Central memory CD8-positive, alpha-beta T cell (primary cell): ENCODE data around the gene OMP.

Experiments used
- ATAC-seq: fragments of 150-1000 bp; cut with Tn5 transposase; replicated peaks from 2 replicates; pipeline ENCODE4 v1.10.0; 2022; ENCODE audit warnings: mild to moderate bottlenecking, moderate FRiP score, moderate number of reproducible peaks; ENCODE audit not compliant: poor library complexity, severe bottlenecking; ENCODE audit errors: extremely low read depth
- DNase-seq, 2 donors: peaks; one replicate each; pipeline ENCODE4 v3.0.0; 2021; ENCODE audit warnings: low spot score in 2 of 2
- H3K27ac Mint-ChIP-seq: one replicate; pipeline ENCODE4 v1.8.0; 2022; ENCODE audit warnings: low read depth, mild to moderate bottlenecking, moderate library complexity, mixed read lengths
- H3K27me3 Mint-ChIP-seq: one replicate; pipeline ENCODE4 v1.8.0; 2022; ENCODE audit warnings: mixed read lengths
- H3K36me3 Mint-ChIP-seq: one replicate; pipeline ENCODE4 v1.8.0; 2022; ENCODE audit warnings: mild to moderate bottlenecking, moderate library complexity, mixed read lengths; ENCODE audit not compliant: insufficient read depth
- H3K4me1 Mint-ChIP-seq: one replicate; pipeline ENCODE4 v1.8.0; 2022; ENCODE audit warnings: mixed read lengths
- H3K4me3 Mint-ChIP-seq: one replicate; pipeline ENCODE4 v1.8.0; 2022; ENCODE audit warnings: mild to moderate bottlenecking, moderate library complexity, mixed read lengths
- H3K9me3 Mint-ChIP-seq: one replicate; pipeline ENCODE4 v1.8.0; 2022; ENCODE audit warnings: mixed read lengths

Gene OMP

GRCh38 chr11:77108436-77108835 lies 5.8 kb downstream of the OMP start:
- DNase-seq (no peak), ATAC-seq (no peak)
- H3K4me3 Mint-ChIP-seq: no peak overlapping the region
- H3K27ac Mint-ChIP-seq: no peak overlapping the region
- H3K4me1 Mint-ChIP-seq: no peaks in the 10 kb centered on the region
- H3K9me3 Mint-ChIP-seq: no peaks in the 10 kb centered on the region
- no peaks in the 10 kb centered on the region for H3K27me3 Mint-ChIP-seq
- no peaks in the 10 kb centered on the region for H3K36me3 Mint-ChIP-seq

GRCh38 chr11:77109236-77110019 lies 6.8 kb downstream of the OMP start:
- Mint-ChIP-seq H3K36me3 (no peaks in the 10 kb centered on the region), H3K4me3 (no peak overlapping the region), H3K27ac (no peak overlapping the region), H3K27me3 (no peaks in the 10 kb centered on the region), H3K9me3 (no peaks in the 10 kb centered on the region), H3K4me1 (no peaks in the 10 kb centered on the region)
- no peak for ATAC-seq
- DNase-seq: no peak

- no peaks in the 10 kb centered on the region for H3K4me1 Mint-ChIP-seq
- no peak for DNase-seq
- no peaks in the 10 kb centered on the region for H3K36me3 Mint-ChIP-seq
- no peak overlapping the region for H3K4me3 Mint-ChIP-seq
- H3K27me3 Mint-ChIP-seq: no peaks in the 10 kb centered on the region
- no peak overlapping the region for H3K27ac Mint-ChIP-seq
- ATAC-seq: no peak
- no peaks in the 10 kb centered on the region for H3K9me3 Mint-ChIP-seq
These were observed 8.2 kb downstream of the OMP start for GRCh38 chr11:77110836-77111235.

GRCh38 chr11:77111277-77111676 lies 8.6 kb downstream of the OMP start:
- Mint-ChIP-seq H3K9me3 (no peaks in the 10 kb centered on the region), H3K4me3 (no peak overlapping the region), H3K27me3 (no peaks in the 10 kb centered on the region), H3K27ac (no peak overlapping the region), H3K36me3 (no peaks in the 10 kb centered on the region), H3K4me1 (no peaks in the 10 kb centered on the region)
- ATAC-seq: no peak
- DNase-seq: no peak

GRCh38 chr11:77111946-77112345 lies 9.3 kb downstream of the OMP start:
- H3K4me3 Mint-ChIP-seq: no peak overlapping the region
- no peak for ATAC-seq
- no peak for DNase-seq
- no peaks in the 10 kb centered on the region for H3K4me1 Mint-ChIP-seq
- no peaks in the 10 kb centered on the region for H3K9me3 Mint-ChIP-seq
- H3K27me3 Mint-ChIP-seq: no peaks in the 10 kb centered on the region
- no peaks in the 10 kb centered on the region for H3K36me3 Mint-ChIP-seq
- no peak overlapping the region for H3K27ac Mint-ChIP-seq

- ATAC-seq (no peak), DNase-seq (no peak)
- Mint-ChIP-seq H3K27ac (no peak overlapping the region), H3K9me3 (no peaks in the 10 kb centered on the region), H3K4me3 (no peak overlapping the region), H3K4me1 (no peaks in the 10 kb centered on the region), H3K27me3 (no peaks in the 10 kb centered on the region), H3K36me3 (no peaks in the 10 kb centered on the region)
These were observed 10.2 kb downstream of the OMP start for GRCh38 chr11:77112641-77113381.

GRCh38 chr11:77113382-77114088 lies 10.9 kb downstream of the OMP start:
- H3K27ac Mint-ChIP-seq: no peak overlapping the region
- ATAC-seq (no peak), DNase-seq (no peak)
- H3K9me3 Mint-ChIP-seq: no peaks in the 10 kb centered on the region
- H3K4me3 Mint-ChIP-seq: no peak overlapping the region
- no peaks in the 10 kb centered on the region for H3K4me1 Mint-ChIP-seq
- no peaks in the 10 kb centered on the region for H3K36me3 Mint-ChIP-seq
- no peaks in the 10 kb centered on the region for H3K27me3 Mint-ChIP-seq

GRCh38 chr11:77114089-77114463 lies 11.4 kb downstream of the OMP start:
- ATAC-seq: no peak
- Mint-ChIP-seq H3K4me1 (no peaks in the 10 kb centered on the region), H3K27ac (no peak overlapping the region), H3K9me3 (no peaks in the 10 kb centered on the region), H3K36me3 (no peaks in the 10 kb centered on the region), H3K4me3 (no peak overlapping the region), H3K27me3 (no peaks in the 10 kb centered on the region)
- DNase-seq: no peak

- Mint-ChIP-seq H3K27me3 (no peaks in the 10 kb centered on the region), H3K4me1 (no peaks in the 10 kb centered on the region), H3K4me3 (no peak overlapping the region), H3K9me3 (no peaks in the 10 kb centered on the region), H3K27ac (no peak overlapping the region), H3K36me3 (peaks cover 2% of the 10 kb centered on the region)
- DNase-seq: no peak
- no peak for ATAC-seq
These were observed 12.6 kb downstream of the OMP start for GRCh38 chr11:77115181-77115611.

- DNase-seq (no peak), ATAC-seq (no peak)
- no peak overlapping the region for H3K4me3 Mint-ChIP-seq
- peaks cover 2% of the 10 kb centered on the region for H3K36me3 Mint-ChIP-seq
- H3K9me3 Mint-ChIP-seq: no peaks in the 10 kb centered on the region
- H3K27me3 Mint-ChIP-seq: no peaks in the 10 kb centered on the region
- no peak overlapping the region for H3K27ac Mint-ChIP-seq
- no peaks in the 10 kb centered on the region for H3K4me1 Mint-ChIP-seq
These were observed 13.3 kb downstream of the OMP start for GRCh38 chr11:77115956-77116355.

- Mint-ChIP-seq H3K36me3 (peaks cover 2% of the 10 kb centered on the region), H3K9me3 (no peaks in the 10 kb centered on the region), H3K27me3 (no peaks in the 10 kb centered on the region), H3K27ac (no peak overlapping the region), H3K4me3 (no peak overlapping the region), H3K4me1 (no peaks in the 10 kb centered on the region)
- ATAC-seq: no peak
- no peak for DNase-seq
These were observed 14.9 kb downstream of the OMP start for GRCh38 chr11:77117492-77117891.

- Mint-ChIP-seq H3K4me1 (no peaks in the 10 kb centered on the region), H3K4me3 (no peak overlapping the region), H3K36me3 (peaks cover 2% of the 10 kb centered on the region), H3K27ac (no peak overlapping the region), H3K9me3 (no peaks in the 10 kb centered on the region), H3K27me3 (no peaks in the 10 kb centered on the region)
- no peak for DNase-seq
- no peak for ATAC-seq
These were observed 15.4 kb downstream of the OMP start for GRCh38 chr11:77118086-77118485.

- Mint-ChIP-seq H3K27me3 (no peaks in the 10 kb centered on the region), H3K4me1 (no peaks in the 10 kb centered on the region), H3K4me3 (no peak overlapping the region), H3K36me3 (peaks cover 2% of the 10 kb centered on the region), H3K9me3 (no peaks in the 10 kb centered on the region), H3K27ac (no peak overlapping the region)
- ATAC-seq (no peak), DNase-seq (no peak)
These were observed 16.3 kb downstream of the OMP start for GRCh38 chr11:77118971-77119370.
